ENCODE results near the gene PEAR1.
"Not testable (repeated sequence)": the region's sequence is repeated elsewhere in the genome, so short reads cannot be mapped to it uniquely, and the experiment has no call there.

The PEAR1 gene

DNA sequence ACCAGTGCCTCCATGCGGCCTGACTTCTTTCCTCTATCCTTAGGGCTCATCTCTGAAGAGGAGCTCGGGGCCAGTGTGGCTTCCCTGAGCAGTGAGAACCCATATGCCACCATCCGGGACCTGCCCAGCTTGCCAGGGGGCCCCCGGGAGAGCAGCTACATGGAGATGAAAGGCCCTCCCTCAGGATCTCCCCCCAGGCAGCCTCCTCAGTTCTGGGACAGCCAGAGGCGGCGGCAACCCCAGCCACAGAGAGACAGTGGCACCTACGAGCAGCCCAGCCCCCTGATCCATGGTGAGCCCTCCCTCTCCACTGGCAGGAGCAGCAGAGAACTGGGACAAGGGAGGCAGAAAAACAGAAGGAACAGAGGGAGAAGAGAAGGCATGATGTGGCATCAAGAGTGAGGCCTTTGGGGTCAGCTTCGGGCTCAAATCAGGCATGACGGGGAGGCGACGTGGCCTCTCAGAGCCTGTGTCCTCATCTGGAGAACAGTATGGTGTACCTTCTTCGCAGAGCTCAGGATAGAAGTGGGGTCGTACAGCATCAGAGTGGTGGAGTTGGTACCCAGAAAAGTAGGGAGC, 20.4 kb downstream of the PEAR1 start:
- peaks cover 7% of the 10 kb centered on the region for H3K36me3 ChIP-seq (ENCODE audit: insufficient read depth, low read length)
- H3K9me3 ChIP-seq (ENCODE audit: low read length), result no peaks in the 10 kb centered on the region

GRCh38 chr1:156914440-156914856, 20.9 kb downstream of the PEAR1 start:
- Histone ChIP-seq H3K27me3 (ENCODE audit: control insufficient read depth in 1 of 2, insufficient read depth in 2 of 2, low read length in 2 of 2) (peaks cover 4 to 5% of the 10 kb centered on the region in 2 donors), H3K9me3 (ENCODE audit: low read length) (no peaks in the 10 kb centered on the region), H3K4me1 (ENCODE audit: insufficient read depth, low read length) (no peaks in the 10 kb centered on the region), H3K4me3 (ENCODE audit: low read depth in 1 of 2, low read length in 2 of 2) (no peak overlapping the region), H3K9ac (ENCODE audit: low read length) (no peak overlapping the region), H3K36me3 (ENCODE audit: insufficient read depth, low read length) (peaks cover 7% of the 10 kb centered on the region), H3K27ac (ENCODE audit: low read depth, low read length) (no peak overlapping the region)

More for the DNA sequence above, 20.4 kb downstream of the PEAR1 start:
- Histone ChIP-seq H3K4me3 (ENCODE audit: low read depth in 1 of 2, low read length in 2 of 2) (no peak overlapping the region), H3K4me1 (ENCODE audit: insufficient read depth, low read length) (no peaks in the 10 kb centered on the region), H3K27me3 (ENCODE audit: control insufficient read depth in 1 of 2, insufficient read depth in 2 of 2, low read length in 2 of 2) (peaks cover 4 to 5% of the 10 kb centered on the region in 2 donors), H3K9ac (ENCODE audit: low read length) (no peak overlapping the region), H3K27ac (ENCODE audit: low read depth, low read length) (no peak overlapping the region)

DNA sequence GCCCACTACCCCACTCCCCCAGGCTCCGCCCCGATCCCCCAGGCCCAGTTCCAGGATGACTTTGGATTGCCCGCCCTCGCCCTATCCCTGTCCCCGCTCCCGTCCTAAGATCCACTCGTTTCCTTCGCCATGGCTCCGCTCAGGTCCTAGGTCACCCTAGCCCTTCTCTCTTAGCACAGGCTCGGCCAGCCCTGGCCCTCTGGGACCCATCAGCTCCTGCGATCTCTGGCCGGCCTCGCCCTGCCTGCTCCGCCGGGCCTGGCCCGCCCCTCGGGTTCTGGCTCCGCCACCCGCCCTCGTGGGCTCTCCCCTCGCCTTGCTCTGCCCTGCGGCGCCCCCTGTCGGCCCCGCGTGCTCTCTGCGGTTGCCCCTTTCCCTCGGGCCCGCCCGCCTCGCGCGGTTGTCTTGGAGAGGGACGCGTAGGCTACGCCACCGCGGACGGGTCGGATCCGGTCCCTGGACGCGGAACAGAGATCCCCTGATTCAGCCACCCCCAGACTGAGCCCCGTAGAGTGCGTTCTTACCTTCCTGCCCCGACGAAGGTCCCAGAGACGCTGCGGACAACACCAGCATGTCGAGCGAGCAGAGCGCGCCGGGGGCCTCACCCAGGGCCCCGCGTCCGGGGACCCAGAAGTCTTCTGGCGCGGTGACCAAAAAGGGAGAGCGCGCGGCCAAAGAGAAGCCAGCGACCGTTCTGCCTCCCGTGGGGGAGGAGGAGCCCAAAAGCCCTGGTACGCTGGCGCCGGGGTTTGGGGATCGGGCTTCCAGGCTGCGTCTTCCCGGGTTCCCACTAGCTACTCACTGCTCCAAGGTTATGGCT, 26.9 kb downstream of the PEAR1 start, which contains the start of gene LRRC71:
Gene LRRC71, plus strand, starts transcription at position 400 of the 820 bp plus-strand sequence. Its CDS starts 172 bp downstream, at position 572.
- Histone ChIP-seq H3K27ac (ENCODE audit: low read depth, low read length) (no peak within 1 kb of the TSS), H3K9ac (ENCODE audit: low read length) (no peak within 1 kb of the TSS), H3K27me3 (ENCODE audit: control insufficient read depth in 1 of 2, insufficient read depth in 2 of 2, low read length in 2 of 2) (peaks cover 33 to 58% of the 10 kb centered on the region in 2 donors), H3K4me1 (ENCODE audit: insufficient read depth, low read length) (peaks cover 14% of the 10 kb centered on the region), H3K4me3 (ENCODE audit: low read depth in 1 of 2, low read length in 2 of 2) (no peak within 1 kb of the TSS), H3K9me3 (ENCODE audit: low read length) (no peaks in the 10 kb centered on the region), H3K36me3 (ENCODE audit: insufficient read depth, low read length) (no peaks in the 10 kb centered on the region)

- Histone ChIP-seq H3K36me3 (ENCODE audit: insufficient read depth, low read length) (no peaks in the 10 kb centered on the region), H3K9ac (ENCODE audit: low read length) (no peak overlapping the region), H3K9me3 (ENCODE audit: low read length) (no peaks in the 10 kb centered on the region), H3K27ac (ENCODE audit: low read depth, low read length) (no peak overlapping the region), H3K27me3 (ENCODE audit: control insufficient read depth in 1 of 2, insufficient read depth in 2 of 2, low read length in 2 of 2) (peaks cover 33 to 64% of the 10 kb centered on the region in 2 donors), H3K4me1 (ENCODE audit: insufficient read depth, low read length) (peaks cover 14% of the 10 kb centered on the region), H3K4me3 (ENCODE audit: low read depth in 1 of 2, low read length in 2 of 2) (no peak overlapping the region)
Measured at GRCh38 chr1:156921053-156921529, 27.6 kb downstream of the PEAR1 start.

DNA sequence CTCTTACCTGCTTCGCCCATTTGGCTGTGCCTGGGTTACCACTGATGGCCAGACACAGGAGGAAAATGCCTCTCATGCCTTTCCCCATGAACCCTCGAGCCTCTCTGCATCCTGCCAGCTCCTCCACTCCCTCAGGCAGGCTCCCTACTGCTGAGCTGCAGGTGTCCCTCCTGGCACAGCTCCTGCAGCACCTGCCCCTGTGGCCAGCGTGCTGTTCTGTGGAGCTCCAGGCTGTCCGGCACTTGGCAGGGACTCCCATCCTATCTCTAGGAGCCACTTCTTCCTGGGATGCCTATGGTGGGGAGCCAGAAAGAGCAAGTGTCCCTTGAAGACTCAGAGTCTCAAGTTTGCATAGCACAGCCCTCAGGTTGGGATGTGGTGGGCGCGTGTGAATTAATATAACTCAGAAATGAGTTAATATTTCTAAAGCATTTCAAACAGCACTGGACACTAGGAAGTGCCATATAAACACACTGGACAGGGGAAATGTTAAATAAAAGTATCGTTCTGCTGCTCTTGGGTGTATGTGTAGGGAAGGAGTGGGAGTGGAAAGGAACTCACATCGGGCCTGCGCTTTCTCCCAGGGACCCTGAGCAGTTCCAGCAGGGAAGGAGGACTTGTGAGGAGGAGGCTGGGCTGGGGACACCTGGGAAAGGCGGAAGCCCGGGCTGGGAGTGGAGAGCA, 29.6 kb downstream of the PEAR1 start:
- Histone ChIP-seq H3K4me3 (ENCODE audit: low read depth in 1 of 2, low read length in 2 of 2) (no peak overlapping the region), H3K27me3 (ENCODE audit: control insufficient read depth in 1 of 2, insufficient read depth in 2 of 2, low read length in 2 of 2) (peaks cover 43 to 85% of the 10 kb centered on the region in 2 donors), H3K9me3 (ENCODE audit: low read length) (no peaks in the 10 kb centered on the region), H3K9ac (ENCODE audit: low read length) (no peak overlapping the region), H3K4me1 (ENCODE audit: insufficient read depth, low read length) (peaks cover 17% of the 10 kb centered on the region), H3K27ac (ENCODE audit: low read depth, low read length) (no peak overlapping the region), H3K36me3 (ENCODE audit: insufficient read depth, low read length) (no peaks in the 10 kb centered on the region)

- peaks cover 43 to 91% of the 10 kb centered on the region in 2 donors for H3K27me3 ChIP-seq (ENCODE audit: control insufficient read depth in 1 of 2, insufficient read depth in 2 of 2, low read length in 2 of 2)
- H3K4me1 ChIP-seq (ENCODE audit: insufficient read depth, low read length), result peaks cover 17% of the 10 kb centered on the region
- no peaks in the 10 kb centered on the region for H3K36me3 ChIP-seq (ENCODE audit: insufficient read depth, low read length)
- no peak overlapping the region for H3K4me3 ChIP-seq (ENCODE audit: low read depth in 1 of 2, low read length in 2 of 2)
- H3K9me3 ChIP-seq (ENCODE audit: low read length), result no peaks in the 10 kb centered on the region
- H3K9ac ChIP-seq (ENCODE audit: low read length), result no peak overlapping the region
- no peak overlapping the region for H3K27ac ChIP-seq (ENCODE audit: low read depth, low read length)
Measured at GRCh38 chr1:156923670-156924477, 30.4 kb downstream of the PEAR1 start.

GRCh38 chr1:156924478-156925153, 31.1 kb downstream of the PEAR1 start:
- Histone ChIP-seq H3K4me1 (ENCODE audit: insufficient read depth, low read length) (peaks cover 17% of the 10 kb centered on the region), H3K4me3 (ENCODE audit: low read depth in 1 of 2, low read length in 2 of 2) (no peak overlapping the region), H3K9ac (ENCODE audit: low read length) (no peak overlapping the region), H3K9me3 (ENCODE audit: low read length) (no peaks in the 10 kb centered on the region), H3K36me3 (ENCODE audit: insufficient read depth, low read length) (no peaks in the 10 kb centered on the region), H3K27ac (ENCODE audit: low read depth, low read length) (no peak overlapping the region), H3K27me3 (ENCODE audit: control insufficient read depth in 1 of 2, insufficient read depth in 2 of 2, low read length in 2 of 2) (peaks cover 43 to 99% of the 10 kb centered on the region in 2 donors)

GRCh38 chr1:156925154-156926010, 31.9 kb downstream of the PEAR1 start:
- Histone ChIP-seq H3K27me3 (ENCODE audit: control insufficient read depth in 1 of 2, insufficient read depth in 2 of 2, low read length in 2 of 2) (peaks cover 43 to 92% of the 10 kb centered on the region in 2 donors), H3K27ac (ENCODE audit: low read depth, low read length) (no peak overlapping the region)

GRCh38 chr1:156926175-156926574, 32.7 kb downstream of the PEAR1 start:
- peaks cover 37 to 84% of the 10 kb centered on the region in 2 donors for H3K27me3 ChIP-seq (ENCODE audit: control insufficient read depth in 1 of 2, insufficient read depth in 2 of 2, low read length in 2 of 2)
- H3K4me1 ChIP-seq (ENCODE audit: insufficient read depth, low read length), result peaks cover 9% of the 10 kb centered on the region
- H3K9ac ChIP-seq (ENCODE audit: low read length), result no peak overlapping the region
- H3K27ac ChIP-seq (ENCODE audit: low read depth, low read length), result no peak overlapping the region
- H3K9me3 ChIP-seq (ENCODE audit: low read length), result no peaks in the 10 kb centered on the region
- no peak overlapping the region for H3K4me3 ChIP-seq (ENCODE audit: low read depth in 1 of 2, low read length in 2 of 2)
- H3K36me3 ChIP-seq (ENCODE audit: insufficient read depth, low read length), result no peaks in the 10 kb centered on the region

More at GRCh38 chr1:156925154-156926010, 31.9 kb downstream of the PEAR1 start:
- Histone ChIP-seq H3K9me3 (ENCODE audit: low read length) (no peaks in the 10 kb centered on the region), H3K9ac (ENCODE audit: low read length) (no peak overlapping the region), H3K4me3 (ENCODE audit: low read depth in 1 of 2, low read length in 2 of 2) (no peak overlapping the region), H3K4me1 (ENCODE audit: insufficient read depth, low read length) (peaks cover 14% of the 10 kb centered on the region), H3K36me3 (ENCODE audit: insufficient read depth, low read length) (no peaks in the 10 kb centered on the region)

- not testable (repeated sequence) for H3K36me3 ChIP-seq (ENCODE audit: insufficient read depth, low read length); H3K4me3 ChIP-seq (ENCODE audit: low read depth in 1 of 2, low read length in 2 of 2); H3K9me3 ChIP-seq (ENCODE audit: low read length); H3K9ac ChIP-seq (ENCODE audit: low read length); H3K4me1 ChIP-seq (ENCODE audit: insufficient read depth, low read length); H3K27ac ChIP-seq (ENCODE audit: low read depth, low read length)
- peaks cover 31 to 79% of the 10 kb centered on the region in 2 donors for H3K27me3 ChIP-seq (ENCODE audit: control insufficient read depth in 1 of 2, insufficient read depth in 2 of 2, low read length in 2 of 2)
Measured at GRCh38 chr1:156926695-156927094, 33.2 kb downstream of the PEAR1 start.

All from muscle layer of colon (tissue), 2 donors.